Suprapubic skin (tissue), 4 donors: Measurements from ENCODE around the gene IGFBP7. TPM values are rescaled to one million over a fixed set of nuclear protein-coding genes. Genes with fewer than 3 reads are reported as not detected.
A peak's percentile ranks its signal among the peaks of the same experiment; 100 is the strongest.

Experiments
- DNase-seq, 2 donors: peaks; one replicate each; pipeline ENCODE4 v3.0.0-alpha.2; 2019; ENCODE audit warnings: low spot score in 2 of 2
- H3K27ac ChIP-seq: fragments of 200-600 bp; sonication (generic); one replicate; pipeline ENCODE4 v1.5.1; 2019
- H3K27me3 ChIP-seq: fragments of 200-600 bp; sonication (generic); one replicate; pipeline ENCODE4 v1.5.1; 2019
- H3K36me3 ChIP-seq: fragments of 200-600 bp; sonication (generic); one replicate; pipeline ENCODE4 v1.5.1; 2019
- H3K4me1 ChIP-seq: fragments of 200-600 bp; sonication (generic); one replicate; pipeline ENCODE4 v1.5.1; 2019
- H3K4me3 ChIP-seq: fragments of 200-600 bp; sonication (generic); one replicate; pipeline ENCODE4 v1.5.1; 2019; ENCODE audit warnings: mild to moderate bottlenecking
- H3K9me3 ChIP-seq: fragments of 200-600 bp; sonication (generic); one replicate; pipeline ENCODE4 v1.5.1; 2019
- EP300 ChIP-seq: sonication (generic); formaldehyde crosslinking; IDR thresholded peaks from one replicate; pipeline ENCODE4 v1.6.1; 2017; ENCODE audit warnings: antibody characterized with exemption
- POLR2A ChIP-seq, 2 donors: fragments of 450-650 bp; IDR thresholded peaks; one replicate each; pipeline ENCODE4 v1.6.1; 2017; ENCODE audit warnings: antibody characterized with exemption in 2 of 2, mild to moderate bottlenecking in 2 of 2, moderate library complexity in 2 of 2
- POLR2AphosphoS5 ChIP-seq, 3 donors: sonication (generic); formaldehyde crosslinking; IDR thresholded peaks; one replicate each; pipeline ENCODE4 v1.6.1; 2017; ENCODE audit warnings: antibody characterized with exemption in 3 of 3
- WGBS: methylation state at CpG from one replicate; pipeline ENCODE4 v1.1.5; 2018; 5-methylcytosine and 5-hydroxymethylcytosine counted together
- total RNA-seq, 4 donors: library from RNA; depleted of rRNA; stranded (reverse); fragments of >200 nt; gene quantifications; one replicate each; pipeline ENCODE4 v1.1.0, GENCODE V29; 2016
- TF ChIP-seq, protein P1 (sequence below), 2 donors: fragments of 200-600 bp in 1 of 2; fragments of 450-650 bp in 1 of 2; sonication (generic) in 1 of 2; IDR thresholded peaks; one replicate each; pipeline ENCODE4 v1.5.1; 2016 to 2019; ENCODE audit warnings: antibody characterized with exemption in 2 of 2, mild to moderate bottlenecking in 1 of 2, moderate library complexity in 1 of 2

The IGFBP7 gene
- total RNA-seq, 4 donors from 2014 or later, result 85.3 to 152 (median 125) TPM

DNA sequence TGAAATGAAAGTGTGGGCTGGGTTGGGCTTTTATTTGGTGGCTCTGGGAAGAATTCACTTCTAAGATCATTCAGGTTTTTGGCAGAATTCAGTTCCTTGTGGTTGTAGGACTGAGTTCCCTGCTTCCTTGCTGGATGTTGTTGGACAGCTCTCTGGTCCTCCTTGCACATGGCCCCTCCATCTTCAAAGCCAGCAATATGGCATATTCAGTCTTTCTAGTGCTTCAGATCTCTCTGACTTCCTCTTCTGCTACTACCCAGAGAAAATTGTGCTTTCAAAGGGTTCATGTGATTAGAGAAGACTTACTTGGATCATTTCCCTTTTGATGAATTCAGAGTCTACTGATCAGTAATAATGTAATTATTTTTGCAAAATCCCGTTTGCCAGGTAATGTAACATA is 12.8 kb upstream of the IGFBP7 start:
- no peak overlapping the region for H3K27ac ChIP-seq
- no peaks in the 10 kb centered on the region for H3K27me3 ChIP-seq
- peaks cover 15% of the 10 kb centered on the region for H3K4me1 ChIP-seq
- no peaks in the 10 kb centered on the region for H3K9me3 ChIP-seq
- 95% methylated on average over 1 of the region's 1 CpG for WGBS
- TF ChIP-seq POLR2AphosphoS5 (IDR thresholded peaks at IDR 0.05) (no peak), POLR2A (IDR thresholded peaks at IDR 0.05) (no peak), EP300 (no peak)
- TF ChIP-seq, protein P1, sequence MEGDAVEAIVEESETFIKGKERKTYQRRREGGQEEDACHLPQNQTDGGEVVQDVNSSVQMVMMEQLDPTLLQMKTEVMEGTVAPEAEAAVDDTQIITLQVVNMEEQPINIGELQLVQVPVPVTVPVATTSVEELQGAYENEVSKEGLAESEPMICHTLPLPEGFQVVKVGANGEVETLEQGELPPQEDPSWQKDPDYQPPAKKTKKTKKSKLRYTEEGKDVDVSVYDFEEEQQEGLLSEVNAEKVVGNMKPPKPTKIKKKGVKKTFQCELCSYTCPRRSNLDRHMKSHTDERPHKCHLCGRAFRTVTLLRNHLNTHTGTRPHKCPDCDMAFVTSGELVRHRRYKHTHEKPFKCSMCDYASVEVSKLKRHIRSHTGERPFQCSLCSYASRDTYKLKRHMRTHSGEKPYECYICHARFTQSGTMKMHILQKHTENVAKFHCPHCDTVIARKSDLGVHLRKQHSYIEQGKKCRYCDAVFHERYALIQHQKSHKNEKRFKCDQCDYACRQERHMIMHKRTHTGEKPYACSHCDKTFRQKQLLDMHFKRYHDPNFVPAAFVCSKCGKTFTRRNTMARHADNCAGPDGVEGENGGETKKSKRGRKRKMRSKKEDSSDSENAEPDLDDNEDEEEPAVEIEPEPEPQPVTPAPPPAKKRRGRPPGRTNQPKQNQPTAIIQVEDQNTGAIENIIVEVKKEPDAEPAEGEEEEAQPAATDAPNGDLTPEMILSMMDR (IDR thresholded peaks at IDR 0.05), result no peak
- no peak for DNase-seq
- H3K4me3 ChIP-seq, result no peak overlapping the region
- H3K36me3 ChIP-seq, result no peaks in the 10 kb centered on the region

DNA sequence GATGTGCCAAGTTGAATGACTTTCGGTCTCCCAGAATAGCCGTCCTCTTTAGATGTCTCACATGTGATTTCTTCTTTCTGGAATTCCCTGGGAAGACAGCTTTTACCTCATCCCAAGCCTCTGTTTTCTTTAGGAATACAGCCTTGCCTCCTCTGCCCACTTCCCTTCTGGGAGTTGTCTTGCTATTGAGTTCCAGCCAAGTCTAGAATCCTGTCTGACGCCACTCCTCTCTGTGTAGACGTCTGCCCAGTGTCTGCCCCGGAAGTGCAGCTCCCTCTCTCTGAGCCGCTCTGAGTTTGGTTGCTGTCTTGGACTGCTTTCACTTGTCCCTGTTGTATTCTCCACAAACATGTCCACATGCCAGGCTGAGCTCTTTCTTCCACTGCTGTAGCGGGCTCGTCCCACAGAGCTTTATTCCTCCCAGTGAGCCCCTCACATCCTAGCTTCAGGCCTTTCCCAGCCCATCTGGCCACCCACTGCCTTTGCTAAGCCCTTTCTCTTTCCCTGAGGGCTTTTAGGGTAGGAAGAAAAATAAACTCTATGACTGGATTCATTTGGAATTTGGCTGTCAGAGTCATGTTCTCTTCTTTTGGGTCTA is 9.0 kb upstream of the IGFBP7 start:
- H3K27ac ChIP-seq, result peak overlapping the region; percentile 79
- TF ChIP-seq POLR2A (IDR thresholded peaks at IDR 0.05) (no peak), EP300 (no peak), POLR2AphosphoS5 (IDR thresholded peaks at IDR 0.05) (no peak)
- TF ChIP-seq, protein P1 (IDR thresholded peaks at IDR 0.05), result no peak
- no peaks in the 10 kb centered on the region for H3K9me3 ChIP-seq
- peak overlapping the region; percentile 31 for H3K4me3 ChIP-seq
- H3K27me3 ChIP-seq, result no peaks in the 10 kb centered on the region
- WGBS, result 26% methylated on average over 8 of the region's 8 CpGs
- peaks cover 15% of the 10 kb centered on the region for H3K4me1 ChIP-seq
- H3K36me3 ChIP-seq, result no peaks in the 10 kb centered on the region
- DNase-seq, result peak; percentile 73 to 83

DNA sequence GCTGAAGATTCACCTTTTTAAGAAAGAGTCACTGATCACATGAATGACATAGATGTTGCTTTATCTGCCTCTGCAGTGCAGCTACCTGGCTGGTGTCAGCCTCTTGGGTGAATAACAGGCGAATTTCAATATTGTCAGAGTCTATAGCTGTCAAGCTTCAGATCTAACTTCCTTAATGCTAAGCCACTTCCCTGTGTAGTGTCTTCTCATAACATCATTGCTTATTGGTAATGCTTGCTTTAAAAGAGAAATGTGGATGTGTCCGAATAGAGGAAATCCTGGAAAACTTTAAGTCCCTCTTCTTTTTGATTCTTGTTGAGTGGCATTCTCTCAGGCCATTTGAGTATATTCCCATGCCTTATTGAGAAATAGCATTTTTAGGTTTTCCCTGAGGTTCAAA is 7.3 kb upstream of the IGFBP7 start:
- Histone ChIP-seq H3K4me3 (no peak overlapping the region), H3K4me1 (peaks cover 15% of the 10 kb centered on the region), H3K27ac (no peak overlapping the region), H3K9me3 (no peaks in the 10 kb centered on the region), H3K27me3 (no peaks in the 10 kb centered on the region), H3K36me3 (no peaks in the 10 kb centered on the region)
- WGBS, result 96% methylated on average over 2 of the region's 2 CpGs
- no peak for TF ChIP-seq POLR2AphosphoS5 (IDR thresholded peaks at IDR 0.05)
- TF ChIP-seq, protein P1 (IDR thresholded peaks at IDR 0.05), result no peak
- DNase-seq, result no peak

DNA sequence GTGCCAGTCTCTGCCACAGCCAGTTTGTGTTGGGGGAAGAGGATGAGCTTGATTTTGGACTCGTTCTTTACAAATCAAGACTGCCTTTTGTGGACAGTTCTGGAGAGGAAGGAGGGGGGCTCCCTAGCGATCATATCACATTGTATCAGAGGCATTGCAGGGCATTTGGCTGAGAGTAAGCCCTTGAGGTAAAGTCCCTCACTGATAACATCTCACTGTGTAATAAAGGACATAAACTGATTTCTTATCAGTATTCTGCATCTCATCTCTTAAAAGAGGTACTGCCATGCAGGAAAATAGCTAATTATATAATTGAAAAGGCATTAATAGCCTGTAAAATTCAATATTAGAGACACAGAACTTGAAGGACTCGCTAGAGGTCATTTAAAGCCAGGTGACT is 6.1 kb upstream of the IGFBP7 start:
- TF ChIP-seq, protein P1 (IDR thresholded peaks at IDR 0.05), result no peak
- no peak for TF ChIP-seq POLR2AphosphoS5 (IDR thresholded peaks at IDR 0.05)
- no peak for TF ChIP-seq EP300
- H3K27ac ChIP-seq, result no peak overlapping the region
- 63% methylated on average over 3 of the region's 3 CpGs for WGBS
- H3K4me3 ChIP-seq, result no peak overlapping the region
- H3K36me3 ChIP-seq, result no peaks in the 10 kb centered on the region
- no peaks in the 10 kb centered on the region for H3K27me3 ChIP-seq
- H3K9me3 ChIP-seq, result no peaks in the 10 kb centered on the region
- H3K4me1 ChIP-seq, result peaks cover 28% of the 10 kb centered on the region
- no peak for DNase-seq

DNA sequence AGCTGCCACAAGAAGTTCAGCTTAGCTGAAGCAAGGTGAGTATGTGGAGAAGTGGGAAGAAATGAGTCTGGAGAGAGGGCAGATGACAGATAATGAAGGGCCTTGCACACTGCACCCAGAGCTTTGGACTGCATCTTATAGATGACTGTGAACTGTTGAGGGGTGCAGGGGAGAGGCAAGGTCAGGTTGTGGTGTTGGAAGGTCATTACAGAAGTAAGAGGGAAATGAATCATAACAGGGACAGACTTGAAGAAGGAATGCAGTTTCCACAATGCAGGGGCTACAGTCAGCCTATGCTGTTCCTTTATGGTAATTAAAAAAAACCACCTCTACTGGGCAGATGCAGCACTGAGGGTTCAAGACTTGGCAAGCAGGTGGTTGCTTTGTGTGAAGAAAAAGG is 4.8 kb upstream of the IGFBP7 start:
- Histone ChIP-seq H3K27me3 (no peaks in the 10 kb centered on the region), H3K4me1 (peaks cover 30% of the 10 kb centered on the region), H3K4me3 (no peak overlapping the region), H3K27ac (no peak overlapping the region), H3K9me3 (no peaks in the 10 kb centered on the region), H3K36me3 (no peaks in the 10 kb centered on the region)
- TF ChIP-seq EP300, result no peak
- TF ChIP-seq, protein P1 (IDR thresholded peaks at IDR 0.05), result no peak
- no peak for TF ChIP-seq POLR2A (IDR thresholded peaks at IDR 0.05)
- no peak for TF ChIP-seq POLR2AphosphoS5 (IDR thresholded peaks at IDR 0.05)
- no peak for DNase-seq
